ENCODE results near the gene PIK3CB. TPM values are rescaled to one million over a fixed set of nuclear protein-coding genes. Genes with fewer than 3 reads are reported as not detected.
A peak's percentile ranks its signal among the peaks of the same experiment; 100 is the strongest.
"Not testable (repeated sequence)": the region's sequence is repeated elsewhere in the genome, so short reads cannot be mapped to it uniquely, and the experiment has no call there.

The PIK3CB gene
- total RNA-seq, 2 experiments from 2014 or later: 13.5 to 14.4 TPM

DNA sequence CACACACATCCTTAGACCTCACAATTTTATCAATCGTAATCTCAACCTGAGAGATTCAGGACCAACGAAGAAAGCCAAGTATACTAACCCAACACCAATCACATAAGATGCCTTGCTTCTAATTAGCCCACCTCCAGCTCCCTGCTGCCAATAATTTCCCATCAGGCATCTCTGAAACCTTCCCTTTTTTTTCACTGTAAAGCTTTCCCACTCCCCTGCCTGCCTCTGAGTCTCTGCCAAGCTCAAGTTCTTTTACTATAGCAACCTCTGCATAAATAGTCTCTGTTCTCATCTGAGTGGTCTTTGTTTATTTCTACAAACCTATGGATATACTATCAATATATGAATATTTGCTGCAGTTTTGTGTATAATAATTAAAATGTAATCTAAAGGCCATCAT lies 86.5 kb downstream of the PIK3CB start:
- CTCF ChIA-PET: no interaction called here
- Mint-ChIP-seq H3K27me3 (no peaks in the 10 kb centered on the region), H3K4me1 (peaks cover 6% of the 10 kb centered on the region), H3K9me3 (no peaks in the 10 kb centered on the region), H3K36me3 (ENCODE audit: low read depth) (peaks cover 9% of the 10 kb centered on the region), H3K4me3 (no peak overlapping the region), H3K27ac (no peak overlapping the region)
- no peak for DNase-seq
- POLR2A ChIA-PET: no interaction called here

DNA sequence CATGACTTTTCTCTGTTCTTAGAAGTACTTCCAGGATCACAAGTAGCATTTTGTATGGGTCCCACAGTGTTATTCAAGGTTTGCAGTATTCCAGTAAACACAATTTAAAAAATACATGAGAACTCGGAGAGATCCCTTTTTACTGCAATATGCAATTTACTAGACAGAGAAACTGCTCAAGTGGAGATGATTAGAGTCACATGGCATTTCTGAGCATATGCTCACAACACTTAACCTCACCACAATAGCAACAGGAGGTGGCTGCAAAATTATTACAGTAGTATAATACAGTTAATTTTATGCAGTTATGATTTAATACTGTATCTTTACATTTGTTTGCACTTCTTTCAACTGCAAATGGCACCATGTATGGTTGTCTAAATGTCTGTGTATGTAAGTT lies 87.5 kb downstream of the PIK3CB start:
- ChIA-PET CTCF (interaction anchor here (0.6 kb wide), 1 partner anchor 180 kb away, joined by 3 read pairs; no protein-coding TSS in a partner anchor), POLR2A (no interaction called here)
- no peaks in the 10 kb centered on the region for H3K9me3 Mint-ChIP-seq
- H3K36me3 Mint-ChIP-seq (ENCODE audit: low read depth): peaks cover 9% of the 10 kb centered on the region
- H3K4me3 Mint-ChIP-seq: no peak overlapping the region
- no peak overlapping the region for H3K27ac Mint-ChIP-seq
- no peaks in the 10 kb centered on the region for H3K27me3 Mint-ChIP-seq
- peaks cover 1% of the 10 kb centered on the region for H3K4me1 Mint-ChIP-seq
- DNase-seq: no peak

DNA sequence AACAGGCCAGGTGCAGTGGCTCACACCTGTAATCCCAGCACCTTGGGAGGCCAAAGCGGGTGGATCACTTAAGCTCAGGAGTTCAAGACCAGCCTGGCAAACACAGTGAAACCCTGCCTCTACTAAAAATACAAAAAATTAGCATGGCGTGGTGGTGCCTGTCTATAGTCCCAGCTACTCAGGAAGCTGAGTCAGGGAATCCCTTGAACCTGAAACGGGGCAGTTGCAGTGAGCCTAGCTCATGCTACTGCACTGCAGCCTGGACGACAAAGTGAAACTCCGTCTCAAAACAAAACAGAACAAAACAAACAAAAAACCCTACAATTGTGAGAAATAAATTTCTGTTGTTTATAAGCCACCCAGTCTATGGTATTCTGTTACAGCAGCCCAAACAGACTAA lies 94.7 kb downstream of the PIK3CB start:
- POLR2A ChIA-PET: no interaction called here
- H3K27ac Mint-ChIP-seq: peak overlapping the region; percentile 26
- H3K4me3 Mint-ChIP-seq: no peak overlapping the region
- no peaks in the 10 kb centered on the region for H3K27me3 Mint-ChIP-seq
- no peak for DNase-seq
- peaks cover 14% of the 10 kb centered on the region for H3K4me1 Mint-ChIP-seq
- peaks cover 22% of the 10 kb centered on the region for H3K36me3 Mint-ChIP-seq (ENCODE audit: low read depth)
- H3K9me3 Mint-ChIP-seq: no peaks in the 10 kb centered on the region
- CTCF ChIA-PET: interaction anchor here (1.4 kb wide), 1 partner anchor 13 kb away, joined by 3 read pairs; no protein-coding TSS in a partner anchor

DNA sequence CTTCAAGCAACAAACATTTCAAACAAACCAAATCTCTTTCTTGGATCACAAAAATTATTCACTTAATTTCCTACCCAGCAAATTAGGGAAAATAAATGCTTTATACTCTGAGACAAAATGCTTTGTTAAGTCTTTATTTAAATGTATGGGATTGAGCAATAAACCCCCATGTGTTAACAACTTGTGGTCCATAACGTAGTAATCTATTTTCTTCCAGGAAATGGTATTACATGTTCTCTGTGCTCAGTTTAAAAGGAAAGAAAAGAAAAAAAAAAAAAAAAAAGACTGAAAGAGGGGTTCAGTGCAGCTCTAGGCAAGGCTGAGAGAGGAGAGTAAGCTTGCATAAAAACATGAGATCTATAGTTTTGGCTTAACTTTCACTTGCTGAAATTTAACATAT lies 102.3 kb downstream of the PIK3CB start:
- CTCF ChIA-PET: no interaction called here
- H3K4me1 Mint-ChIP-seq: no peaks in the 10 kb centered on the region
- POLR2A ChIA-PET: no interaction called here
- no peak overlapping the region for H3K4me3 Mint-ChIP-seq
- no peak for DNase-seq
- no peak overlapping the region for H3K27ac Mint-ChIP-seq
- H3K36me3 Mint-ChIP-seq (ENCODE audit: low read depth): peaks cover 12% of the 10 kb centered on the region
- H3K9me3 Mint-ChIP-seq: no peaks in the 10 kb centered on the region
- H3K27me3 Mint-ChIP-seq: no peaks in the 10 kb centered on the region

DNA sequence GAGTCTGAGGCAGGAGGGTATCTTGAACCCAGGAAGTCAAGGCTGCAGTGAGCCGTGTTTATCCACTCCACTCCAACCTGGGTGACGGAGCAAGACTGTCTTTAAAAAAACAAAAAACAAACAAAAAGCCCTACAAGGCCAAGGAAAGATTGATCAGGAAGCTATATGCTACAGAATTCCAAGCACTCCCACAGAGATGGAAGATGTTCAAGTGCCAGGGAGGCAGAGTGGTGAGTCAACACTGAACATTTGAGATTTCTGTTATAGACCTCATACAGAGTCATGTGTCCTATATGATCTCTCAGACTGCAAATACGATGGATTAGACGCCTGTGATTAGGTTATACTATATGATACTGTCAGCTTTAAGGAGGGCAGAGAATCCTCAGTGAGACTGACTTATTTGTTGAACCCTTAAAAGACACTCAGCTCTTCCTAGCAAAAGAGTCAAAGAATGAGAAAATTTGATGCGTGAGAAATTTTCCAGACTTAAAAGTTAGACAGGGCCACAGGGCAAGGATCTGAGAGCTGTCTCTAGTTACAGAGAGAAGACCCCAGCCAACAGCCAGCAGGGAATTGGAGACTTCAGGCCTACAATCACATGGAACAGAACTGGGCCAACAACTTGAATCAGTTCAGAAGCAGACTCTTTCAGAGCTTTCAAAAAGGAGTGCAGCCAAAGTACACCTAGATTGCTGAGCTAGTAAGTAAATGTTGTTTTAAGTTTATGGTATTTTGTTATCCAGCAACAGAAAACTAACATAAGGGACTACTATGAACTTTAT lies 107.6 kb downstream of the PIK3CB start:
- Mint-ChIP-seq H3K27me3 (no peaks in the 10 kb centered on the region), H3K27ac (no peak overlapping the region), H3K4me3 (no peak overlapping the region)

DNA sequence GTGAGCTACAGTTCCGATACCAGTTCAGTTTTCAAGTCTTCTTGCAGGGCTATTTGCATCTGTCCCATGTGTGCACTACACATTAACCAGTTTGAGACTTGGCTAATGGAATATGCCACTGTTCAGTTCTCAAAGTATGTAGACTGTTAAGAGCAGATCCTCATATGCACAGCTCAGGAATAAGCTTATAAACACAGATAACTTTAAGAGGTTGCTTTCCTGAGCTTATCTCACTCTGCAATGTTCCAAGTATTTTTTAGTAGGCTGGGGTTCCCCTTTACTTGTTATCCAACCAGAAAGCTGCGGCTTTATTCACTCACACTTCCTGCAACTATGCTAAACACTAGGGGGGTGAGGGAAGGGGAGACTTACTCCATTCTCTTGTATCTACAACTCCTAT lies 108.7 kb downstream of the PIK3CB start:
- H3K27ac Mint-ChIP-seq; POLR2A ChIA-PET; DNase-seq; H3K4me3 Mint-ChIP-seq; H3K36me3 Mint-ChIP-seq (ENCODE audit: low read depth); H3K27me3 Mint-ChIP-seq; H3K9me3 Mint-ChIP-seq; H3K4me1 Mint-ChIP-seq; CTCF ChIA-PET: not testable (repeated sequence)

More for the DNA sequence above, 107.6 kb downstream of the PIK3CB start:
- peaks cover 9% of the 10 kb centered on the region for H3K4me1 Mint-ChIP-seq
- ChIA-PET CTCF (interaction anchor here (0.6 to 1.4 kb wide), 2 partner anchors 132 to 189 kb away, joined by 3 read pairs; no protein-coding TSS in a partner anchor), POLR2A (no interaction called here)
- no peaks in the 10 kb centered on the region for H3K9me3 Mint-ChIP-seq
- no peak for DNase-seq
- H3K36me3 Mint-ChIP-seq (ENCODE audit: low read depth): peaks cover 10% of the 10 kb centered on the region

DNA sequence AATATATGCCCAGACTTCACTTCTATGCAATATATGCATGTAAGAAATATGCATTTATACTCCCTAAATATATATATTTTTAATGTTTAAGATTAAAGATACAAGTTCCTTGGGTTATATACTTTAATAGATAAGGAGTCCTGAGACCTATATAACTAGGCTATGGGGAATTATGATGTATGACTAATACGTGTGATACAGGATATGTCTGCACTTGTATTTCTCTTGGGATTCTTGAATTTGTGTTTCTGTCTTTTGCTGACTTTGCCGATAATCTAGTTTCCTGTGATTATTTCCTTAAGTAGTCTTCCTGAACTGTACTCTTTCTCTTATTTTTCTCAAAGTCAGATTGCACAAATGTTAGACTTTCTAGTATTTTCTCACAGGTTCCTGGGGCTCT lies 109.6 kb downstream of the PIK3CB start:
- ChIA-PET CTCF (interaction anchor here (1.2 kb wide), 2 partner anchors 10 to 191 kb away, joined by 4 to 5 read pairs; no protein-coding TSS in a partner anchor), POLR2A (no interaction called here)
- Mint-ChIP-seq H3K4me3 (no peak overlapping the region), H3K36me3 (ENCODE audit: low read depth) (peaks cover 10% of the 10 kb centered on the region), H3K27ac (no peak overlapping the region), H3K4me1 (peaks cover 12% of the 10 kb centered on the region), H3K27me3 (no peaks in the 10 kb centered on the region), H3K9me3 (no peaks in the 10 kb centered on the region)
- DNase-seq: no peak

DNA sequence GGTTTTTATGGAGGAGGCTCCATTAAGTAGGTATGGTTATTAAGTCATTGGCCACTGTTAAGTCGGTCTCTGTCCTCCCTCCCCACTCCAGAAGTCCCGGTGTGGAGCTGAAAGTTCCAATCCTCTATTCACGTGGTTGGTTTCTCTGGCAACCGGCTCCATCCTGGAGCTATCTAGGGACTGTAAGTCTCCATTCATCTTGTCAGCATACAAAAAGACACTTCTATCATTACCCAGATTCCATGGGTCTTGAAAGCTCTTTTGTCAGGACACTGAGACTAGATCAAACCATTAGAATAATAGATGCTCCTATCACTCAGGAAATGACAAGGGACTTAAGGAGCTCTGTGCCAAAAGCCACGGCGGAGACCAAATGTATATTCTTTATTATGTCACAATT lies 110.3 kb downstream of the PIK3CB start:
- Mint-ChIP-seq H3K9me3 (no peaks in the 10 kb centered on the region), H3K36me3 (ENCODE audit: low read depth) (peaks cover 9% of the 10 kb centered on the region), H3K27me3 (no peaks in the 10 kb centered on the region), H3K4me1 (peaks cover 12% of the 10 kb centered on the region), H3K4me3 (no peak overlapping the region), H3K27ac (no peak overlapping the region)
- no peak for DNase-seq
- POLR2A ChIA-PET: interaction anchor here (0.9 kb wide), 1 partner anchor 56 kb away, joined by 3 read pairs; no protein-coding TSS in a partner anchor
- CTCF ChIA-PET: interaction anchor here (1.2 kb wide), 2 partner anchors 9 to 192 kb away, joined by 4 to 5 read pairs; no protein-coding TSS in a partner anchor

DNA sequence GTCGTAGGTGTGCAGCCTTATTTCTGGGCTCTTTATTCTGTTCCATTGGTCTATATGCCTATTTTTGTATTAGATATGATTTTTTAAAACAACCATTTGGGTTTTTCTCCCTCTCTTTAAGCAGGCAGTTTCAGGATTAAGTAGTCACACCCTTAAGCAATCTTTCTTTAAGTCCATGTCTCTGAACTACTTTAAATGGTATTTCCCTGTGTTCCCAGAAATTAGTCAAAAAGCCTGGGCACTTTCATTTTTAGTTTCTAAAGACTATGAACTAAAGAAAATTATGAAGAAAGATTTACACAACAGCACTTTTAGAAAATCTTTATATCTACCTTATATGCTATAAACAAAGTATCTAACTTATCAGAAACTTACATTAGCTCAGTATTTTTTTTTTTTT lies 115.9 kb downstream of the PIK3CB start:
- Mint-ChIP-seq H3K27me3 (no peaks in the 10 kb centered on the region), H3K27ac (no peak overlapping the region), H3K4me3 (no peak overlapping the region), H3K36me3 (ENCODE audit: low read depth) (peaks cover 12% of the 10 kb centered on the region), H3K4me1 (peaks cover 17% of the 10 kb centered on the region), H3K9me3 (peaks cover 3% of the 10 kb centered on the region)
- ChIA-PET POLR2A (no interaction called here), CTCF (interaction anchor here (1.5 kb wide), 1 partner anchor 196 kb away, joined by 7 read pairs; no protein-coding TSS in a partner anchor)
- no peak for DNase-seq

DNA sequence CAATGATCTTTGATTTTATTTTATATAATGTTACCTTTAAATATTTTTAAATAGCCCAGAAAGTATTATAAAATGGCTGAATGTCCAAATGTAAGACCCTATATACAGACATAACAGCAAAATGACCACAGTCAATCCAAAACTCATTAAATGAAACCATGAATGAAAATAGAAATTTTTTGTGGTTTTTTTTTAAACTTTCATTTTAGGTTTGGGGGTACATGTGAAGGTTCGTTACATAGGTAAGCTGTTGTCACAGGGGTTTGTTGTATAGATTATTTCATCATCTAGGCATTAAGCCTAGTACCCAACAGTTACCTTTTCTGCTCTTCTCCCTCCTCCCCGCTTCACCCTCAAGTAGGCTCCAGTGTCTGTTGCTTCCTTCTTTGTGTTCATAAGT lies 117.4 kb downstream of the PIK3CB start:
- H3K9me3 Mint-ChIP-seq: peaks cover 3% of the 10 kb centered on the region
- no peak overlapping the region for H3K4me3 Mint-ChIP-seq
- POLR2A ChIA-PET: no interaction called here
- peaks cover 13% of the 10 kb centered on the region for H3K36me3 Mint-ChIP-seq (ENCODE audit: low read depth)
- H3K4me1 Mint-ChIP-seq: peaks cover 17% of the 10 kb centered on the region
- no peak overlapping the region for H3K27ac Mint-ChIP-seq
- CTCF ChIA-PET: no interaction called here
- DNase-seq: no peak
- H3K27me3 Mint-ChIP-seq: no peaks in the 10 kb centered on the region

DNA sequence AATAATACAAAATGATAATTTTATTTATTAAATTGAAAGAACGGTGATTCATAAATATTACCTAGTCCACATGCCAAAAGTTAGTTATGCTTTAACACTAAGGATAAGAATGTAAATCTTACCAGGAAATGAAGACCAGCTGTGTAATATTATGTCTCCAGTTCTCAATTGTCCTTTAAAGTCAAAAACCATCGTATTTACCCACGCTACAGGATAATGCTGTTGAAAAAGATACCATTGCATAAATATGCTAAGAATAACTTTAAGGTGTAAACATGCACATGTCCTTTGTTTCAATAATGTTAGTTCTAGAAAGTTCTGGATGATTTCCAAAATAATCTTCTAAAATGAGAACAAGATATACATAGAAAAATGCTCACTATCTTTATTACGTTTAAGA lies 122.6 kb downstream of the PIK3CB start:
- Mint-ChIP-seq H3K27ac (no peak overlapping the region), H3K4me3 (no peak overlapping the region), H3K4me1 (no peaks in the 10 kb centered on the region), H3K27me3 (no peaks in the 10 kb centered on the region), H3K36me3 (ENCODE audit: low read depth) (peaks cover 5% of the 10 kb centered on the region), H3K9me3 (no peaks in the 10 kb centered on the region)
- POLR2A ChIA-PET: no interaction called here
- no peak for DNase-seq
- CTCF ChIA-PET: interaction anchor here (1.0 kb wide), 1 partner anchor 203 kb away, joined by 3 read pairs; no protein-coding TSS in a partner anchor

DNA sequence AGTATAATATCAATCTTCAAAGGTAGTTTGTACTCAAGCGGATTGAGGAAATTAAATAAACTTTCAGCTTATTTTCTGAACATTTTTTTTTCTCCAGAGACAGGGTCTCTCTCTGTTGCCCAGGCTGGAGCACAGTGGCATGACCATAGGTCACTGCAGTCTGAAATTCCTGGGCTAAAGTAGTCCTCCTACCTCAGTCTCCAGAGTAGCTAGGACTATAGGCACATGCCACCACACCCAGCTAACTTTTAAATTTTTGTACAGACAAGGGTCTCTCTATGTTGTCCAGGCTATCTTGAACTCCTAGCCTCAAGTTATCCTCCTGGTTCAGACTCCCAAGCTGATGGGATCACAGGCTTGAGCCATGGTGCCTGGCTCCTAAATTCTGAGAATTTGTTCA lies 129.1 kb downstream of the PIK3CB start:
- Mint-ChIP-seq H3K36me3 (ENCODE audit: low read depth) (no peaks in the 10 kb centered on the region), H3K27me3 (no peaks in the 10 kb centered on the region), H3K4me1 (no peaks in the 10 kb centered on the region), H3K9me3 (no peaks in the 10 kb centered on the region), H3K27ac (no peak overlapping the region), H3K4me3 (no peak overlapping the region)
- no peak for DNase-seq
- POLR2A ChIA-PET: no interaction called here
- CTCF ChIA-PET: interaction anchor here (1.4 to 14.9 kb wide), 2 partner anchors 10 to 213 kb away, joined by 5 to 405 read pairs; no protein-coding TSS in a partner anchor

DNA sequence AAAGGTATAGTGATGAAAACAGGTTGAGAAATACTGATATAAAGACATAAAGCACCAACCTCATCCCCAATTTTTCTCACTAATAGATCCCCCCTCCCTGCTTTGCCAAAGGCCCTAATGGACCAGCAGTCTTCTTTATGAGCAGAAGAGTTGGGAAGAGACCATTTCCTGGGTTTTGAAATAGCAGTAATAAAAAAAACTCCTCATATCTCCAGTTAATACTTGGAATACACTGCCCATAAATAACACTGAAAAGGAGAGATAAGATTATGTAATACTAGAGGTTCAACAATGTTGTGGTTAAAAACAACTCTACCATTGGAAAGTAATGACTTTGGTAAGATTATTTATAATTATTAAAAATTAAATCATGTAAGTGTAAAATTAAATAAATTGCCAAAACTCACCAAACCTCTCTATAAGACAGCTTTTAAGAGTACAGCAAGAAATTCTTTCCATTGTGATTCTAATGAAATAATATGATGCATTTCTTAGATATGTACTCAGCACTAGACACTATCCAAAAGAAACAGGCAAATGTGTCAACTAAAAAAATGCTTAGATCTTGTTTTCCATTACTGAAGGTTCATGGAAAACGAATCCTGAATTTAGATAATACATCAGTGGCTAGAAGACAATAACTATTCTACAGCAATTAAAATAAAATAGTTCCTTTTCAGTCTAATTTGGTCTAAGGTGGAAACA lies 137.9 kb downstream of the PIK3CB start:
- Mint-ChIP-seq H3K27ac (no peak overlapping the region), H3K4me3 (no peak overlapping the region), H3K36me3 (ENCODE audit: low read depth) (peaks cover 3% of the 10 kb centered on the region), H3K27me3 (no peaks in the 10 kb centered on the region), H3K4me1 (no peaks in the 10 kb centered on the region), H3K9me3 (no peaks in the 10 kb centered on the region)
- DNase-seq: no peak
- ChIA-PET CTCF (interaction anchor here (0.7 to 14.9 kb wide), 3 partner anchors 102 to 222 kb away, joined by 3 to 405 read pairs (median 8); partner anchors contain the start of gene CEP70), POLR2A (interaction anchor here (2.3 kb wide), 1 partner anchor 219 kb away, joined by 7 read pairs; no protein-coding TSS in a partner anchor)
